ENCODE measurements around the gene FAM237A.

FAM237A gene

GRCh38 chr2:206693399-206694137 is 51.3 kb downstream of the FAM237A start:
- no peak overlapping the region for H3K4me3 ChIP-seq (ENCODE audit: low read length)
- no peaks in the 10 kb centered on the region for H3K36me3 ChIP-seq (ENCODE audit: control insufficient read depth, insufficient read depth, low read length)
- H3K9ac ChIP-seq (ENCODE audit: low read length): no peak overlapping the region
- H3K4me1 ChIP-seq (ENCODE audit: control insufficient read depth, insufficient read depth, low read length): no peaks in the 10 kb centered on the region
- H3K9me3 ChIP-seq (ENCODE audit: control insufficient read depth, low read length): no peaks in the 10 kb centered on the region
- H3K27me3 ChIP-seq (ENCODE audit: control insufficient read depth, insufficient read depth, low read length): no peaks in the 10 kb centered on the region

GRCh38 chr2:206696910-206697309 is 54.6 kb downstream of the FAM237A start:
- H3K9me3 ChIP-seq (ENCODE audit: control insufficient read depth, low read length): no peaks in the 10 kb centered on the region
- H3K4me3 ChIP-seq (ENCODE audit: low read length): no peak overlapping the region
- no peak overlapping the region for H3K9ac ChIP-seq (ENCODE audit: low read length)
- H3K36me3 ChIP-seq (ENCODE audit: control insufficient read depth, insufficient read depth, low read length): no peaks in the 10 kb centered on the region
- no peaks in the 10 kb centered on the region for H3K27me3 ChIP-seq (ENCODE audit: control insufficient read depth, insufficient read depth, low read length)
- H3K4me1 ChIP-seq (ENCODE audit: control insufficient read depth, insufficient read depth, low read length): no peaks in the 10 kb centered on the region

- no peaks in the 10 kb centered on the region for H3K4me1 ChIP-seq (ENCODE audit: control insufficient read depth, insufficient read depth, low read length)
- no peaks in the 10 kb centered on the region for H3K9me3 ChIP-seq (ENCODE audit: control insufficient read depth, low read length)
- H3K36me3 ChIP-seq (ENCODE audit: control insufficient read depth, insufficient read depth, low read length): no peaks in the 10 kb centered on the region
- H3K9ac ChIP-seq (ENCODE audit: low read length): no peak overlapping the region
- H3K4me3 ChIP-seq (ENCODE audit: low read length): no peak overlapping the region
- no peaks in the 10 kb centered on the region for H3K27me3 ChIP-seq (ENCODE audit: control insufficient read depth, insufficient read depth, low read length)
Observed at GRCh38 chr2:206698811-206699210, 56.5 kb downstream of the FAM237A start.

Data from mucosa of stomach (tissue), 1 donor.